ENCODE measurements around the gene TMEM238. TPM values are rescaled to one million over a fixed set of nuclear protein-coding genes. Genes with fewer than 3 reads are reported as not detected.
A peak's percentile ranks its signal among the peaks of the same experiment; 100 is the strongest.

The TMEM238 gene
- polyA plus RNA-seq, 1 of the 3 experiments (the other 2 are of a cell fraction) = 0.12 TPM

DNA sequence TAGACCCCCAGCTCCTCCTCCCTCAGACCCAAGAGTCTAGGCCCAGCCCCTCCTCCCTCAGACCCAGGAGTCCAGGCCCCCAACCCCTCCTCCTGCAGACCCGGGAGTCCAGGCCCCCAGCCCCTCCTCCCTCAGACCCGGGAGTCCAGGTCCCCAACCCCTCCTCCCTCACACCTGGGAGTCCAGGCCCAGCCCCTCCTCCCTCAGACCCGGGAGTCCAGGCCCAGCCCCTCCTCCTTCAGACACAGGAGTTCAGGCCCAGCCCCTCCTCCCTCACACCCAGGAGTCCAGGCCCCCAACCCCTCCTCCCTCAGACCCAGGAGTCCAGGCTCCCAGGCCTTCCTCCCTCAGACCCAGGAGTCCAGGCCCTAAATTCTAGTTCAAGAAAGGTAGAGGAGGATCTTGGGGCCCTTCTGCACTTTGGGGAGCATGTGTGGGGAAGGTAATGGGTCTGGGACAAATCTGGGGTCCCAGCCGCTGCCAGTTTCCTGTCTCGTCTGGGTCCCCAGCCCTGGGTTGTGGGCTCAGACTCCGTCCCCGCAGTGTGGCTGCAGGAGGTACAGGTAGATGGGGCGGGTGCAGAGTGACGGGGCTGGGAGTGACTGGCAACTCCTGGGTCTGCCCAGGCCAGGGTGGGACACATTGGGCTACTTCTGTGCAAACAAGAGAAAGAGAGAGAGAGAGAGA is 10.6 kb downstream of the TMEM238 start:
- H3K27ac ChIP-seq (ENCODE audit: low read depth in 2 of 2, low read length in 1 of 2) = peak overlapping the region in 1 of 2 experiments; percentile 46; a peak in 2 of 4 replicates
- no peaks in the 10 kb centered on the region for H3K9me2 ChIP-seq
- H3K27me3 ChIP-seq (ENCODE audit: insufficient read depth) = no peaks in the 10 kb centered on the region
- no peaks in the 10 kb centered on the region for H3K9me3 ChIP-seq
- H3K36me3 ChIP-seq (replicated peaks in 1 of 2; ENCODE audit: control insufficient read depth in 1 of 2, insufficient read depth in 2 of 2, low read length in 1 of 2) = no peaks in the 10 kb centered on the region
- no peak for TF ChIP-seq ELF1 (IDR thresholded peaks at IDR 0.05)
- no peak for TF ChIP-seq RFX5 (IDR thresholded peaks at IDR 0.05; ENCODE audit: low read length)
- TF ChIP-seq, protein P1, sequence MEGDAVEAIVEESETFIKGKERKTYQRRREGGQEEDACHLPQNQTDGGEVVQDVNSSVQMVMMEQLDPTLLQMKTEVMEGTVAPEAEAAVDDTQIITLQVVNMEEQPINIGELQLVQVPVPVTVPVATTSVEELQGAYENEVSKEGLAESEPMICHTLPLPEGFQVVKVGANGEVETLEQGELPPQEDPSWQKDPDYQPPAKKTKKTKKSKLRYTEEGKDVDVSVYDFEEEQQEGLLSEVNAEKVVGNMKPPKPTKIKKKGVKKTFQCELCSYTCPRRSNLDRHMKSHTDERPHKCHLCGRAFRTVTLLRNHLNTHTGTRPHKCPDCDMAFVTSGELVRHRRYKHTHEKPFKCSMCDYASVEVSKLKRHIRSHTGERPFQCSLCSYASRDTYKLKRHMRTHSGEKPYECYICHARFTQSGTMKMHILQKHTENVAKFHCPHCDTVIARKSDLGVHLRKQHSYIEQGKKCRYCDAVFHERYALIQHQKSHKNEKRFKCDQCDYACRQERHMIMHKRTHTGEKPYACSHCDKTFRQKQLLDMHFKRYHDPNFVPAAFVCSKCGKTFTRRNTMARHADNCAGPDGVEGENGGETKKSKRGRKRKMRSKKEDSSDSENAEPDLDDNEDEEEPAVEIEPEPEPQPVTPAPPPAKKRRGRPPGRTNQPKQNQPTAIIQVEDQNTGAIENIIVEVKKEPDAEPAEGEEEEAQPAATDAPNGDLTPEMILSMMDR (IDR thresholded peaks at IDR 0.05) = no peak
- TF ChIP-seq FOXJ3 (CRISPR knock-in tag; IDR thresholded peaks at IDR 0.05) = no peak
- TF ChIP-seq, protein P2, sequence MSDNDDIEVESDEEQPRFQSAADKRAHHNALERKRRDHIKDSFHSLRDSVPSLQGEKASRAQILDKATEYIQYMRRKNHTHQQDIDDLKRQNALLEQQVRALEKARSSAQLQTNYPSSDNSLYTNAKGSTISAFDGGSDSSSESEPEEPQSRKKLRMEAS (IDR thresholded peaks at IDR 0.05; ENCODE audit: low read depth) = no peak
- TF ChIP-seq GABPA (IDR thresholded peaks at IDR 0.05; ENCODE audit: low read depth) = no peak
- no peak for TF ChIP-seq POLR2AphosphoS5 (IDR thresholded peaks at IDR 0.05; ENCODE audit: low read depth, low read length)
- TF ChIP-seq, protein P3, sequence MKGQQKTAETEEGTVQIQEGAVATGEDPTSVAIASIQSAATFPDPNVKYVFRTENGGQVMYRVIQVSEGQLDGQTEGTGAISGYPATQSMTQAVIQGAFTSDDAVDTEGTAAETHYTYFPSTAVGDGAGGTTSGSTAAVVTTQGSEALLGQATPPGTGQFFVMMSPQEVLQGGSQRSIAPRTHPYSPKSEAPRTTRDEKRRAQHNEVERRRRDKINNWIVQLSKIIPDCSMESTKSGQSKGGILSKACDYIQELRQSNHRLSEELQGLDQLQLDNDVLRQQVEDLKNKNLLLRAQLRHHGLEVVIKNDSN (IDR thresholded peaks at IDR 0.05; ENCODE audit: borderline replicate concordance, low read depth) = no peak
- TF ChIP-seq, protein P4, sequence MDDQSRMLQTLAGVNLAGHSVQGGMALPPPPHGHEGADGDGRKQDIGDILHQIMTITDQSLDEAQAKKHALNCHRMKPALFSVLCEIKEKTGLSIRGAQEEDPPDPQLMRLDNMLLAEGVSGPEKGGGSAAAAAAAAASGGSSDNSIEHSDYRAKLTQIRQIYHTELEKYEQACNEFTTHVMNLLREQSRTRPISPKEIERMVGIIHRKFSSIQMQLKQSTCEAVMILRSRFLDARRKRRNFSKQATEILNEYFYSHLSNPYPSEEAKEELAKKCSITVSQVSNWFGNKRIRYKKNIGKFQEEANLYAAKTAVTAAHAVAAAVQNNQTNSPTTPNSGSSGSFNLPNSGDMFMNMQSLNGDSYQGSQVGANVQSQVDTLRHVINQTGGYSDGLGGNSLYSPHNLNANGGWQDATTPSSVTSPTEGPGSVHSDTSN (IDR thresholded peaks at IDR 0.05) = no peak
- TF ChIP-seq, protein P5, sequence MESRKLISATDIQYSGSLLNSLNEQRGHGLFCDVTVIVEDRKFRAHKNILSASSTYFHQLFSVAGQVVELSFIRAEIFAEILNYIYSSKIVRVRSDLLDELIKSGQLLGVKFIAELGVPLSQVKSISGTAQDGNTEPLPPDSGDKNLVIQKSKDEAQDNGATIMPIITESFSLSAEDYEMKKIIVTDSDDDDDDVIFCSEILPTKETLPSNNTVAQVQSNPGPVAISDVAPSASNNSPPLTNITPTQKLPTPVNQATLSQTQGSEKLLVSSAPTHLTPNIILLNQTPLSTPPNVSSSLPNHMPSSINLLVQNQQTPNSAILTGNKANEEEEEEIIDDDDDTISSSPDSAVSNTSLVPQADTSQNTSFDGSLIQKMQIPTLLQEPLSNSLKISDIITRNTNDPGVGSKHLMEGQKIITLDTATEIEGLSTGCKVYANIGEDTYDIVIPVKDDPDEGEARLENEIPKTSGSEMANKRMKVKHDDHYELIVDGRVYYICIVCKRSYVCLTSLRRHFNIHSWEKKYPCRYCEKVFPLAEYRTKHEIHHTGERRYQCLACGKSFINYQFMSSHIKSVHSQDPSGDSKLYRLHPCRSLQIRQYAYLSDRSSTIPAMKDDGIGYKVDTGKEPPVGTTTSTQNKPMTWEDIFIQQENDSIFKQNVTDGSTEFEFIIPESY (IDR thresholded peaks at IDR 0.05; ENCODE audit: borderline replicate concordance, low read depth) = no peak
- TF ChIP-seq YY1 (IDR thresholded peaks at IDR 0.05; ENCODE audit: low read depth) = no peak
- no peak for TF ChIP-seq FOXM1 (IDR thresholded peaks at IDR 0.05; ENCODE audit: low read depth)
- no peak for TF ChIP-seq NFIC (IDR thresholded peaks at IDR 0.05; ENCODE audit: borderline replicate concordance)
- no peak for TF ChIP-seq RAD21 (IDR thresholded peaks at IDR 0.05; ENCODE audit: low read length)
- peaks cover 24 to 28% of the 10 kb centered on the region in 2 experiments; a peak in 3 of 4 replicates for H3K4me1 ChIP-seq (ENCODE audit: control insufficient read depth in 1 of 2, insufficient read depth in 2 of 2, low read depth in 1 of 2, low read length in 1 of 2)
- POLR2A ChIA-PET = no interaction called here
- H3K9ac ChIP-seq = peak overlapping the region; percentile 11; the same call in 1 of the 2 replicates
- peaks cover 14% of the 10 kb centered on the region for H3K79me2 ChIP-seq (ENCODE audit: insufficient read depth)
- peak overlapping the region; percentile 60; the same call in 1 of the 2 replicates for H3K4me2 ChIP-seq
- no peak overlapping the region for H3K4me3 ChIP-seq (ENCODE audit: low read depth in 2 of 2, low read length in 1 of 2)
- no peak for DNase-seq
- H2AFZ ChIP-seq (ENCODE audit: low read depth) = peak overlapping the region; percentile 72; the same call in 1 of the 2 replicates
- CTCF ChIA-PET = interaction anchor here (0.6 to 3.1 kb wide), 4 partner anchors 10 to 249 kb away, joined by 3 to 12 read pairs (median 3); partner anchors contain the start of gene TMEM238
- 71% methylated on average over 8 of the region's 9 CpGs for WGBS (ENCODE audit: low lambda C conversion rate)
- no peaks in the 10 kb centered on the region for H4K20me1 ChIP-seq (ENCODE audit: insufficient read depth)
- peaks cover 20% of the 10 kb centered on the region for H3F3A ChIP-seq (replicated peaks; ENCODE audit: insufficient read depth)
